ENCODE measurements around the gene TELO2.

TELO2 gene

DNA sequence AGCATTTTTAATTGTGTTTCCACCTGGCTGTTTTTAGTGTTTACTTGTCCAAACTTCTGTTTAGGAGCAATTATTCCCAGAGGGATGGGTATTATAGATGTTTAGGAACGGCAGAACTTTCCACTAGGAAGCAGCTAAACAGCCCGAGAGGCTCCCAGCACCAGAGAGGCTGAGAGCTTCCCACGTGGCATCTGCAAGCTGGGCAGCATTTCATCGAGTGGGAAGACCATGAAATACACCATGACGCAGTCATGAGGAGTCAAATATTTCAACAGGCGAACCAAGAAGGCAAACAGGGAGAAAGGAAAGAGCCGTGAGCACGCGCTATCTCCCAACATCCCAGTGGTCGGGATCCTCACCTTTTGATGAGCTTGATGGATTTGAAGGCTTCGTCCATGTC lies 64.4 kb downstream of the TELO2 start:
- intact Hi-C loops (cut with DNase I; ENCODE audit: low total_unique reads) = no loop called here
- Histone ChIP-seq H3K9me3 (no peaks in the 10 kb centered on the region), H3K27me3 (no peaks in the 10 kb centered on the region), H3K4me1 (no peaks in the 10 kb centered on the region), H3K4me3 (no peak overlapping the region), H3K36me3 (peaks cover 44 to 93% (median 86%) of the 10 kb centered on the region in 3 donors), H3K27ac (no peak overlapping the region)
- TF ChIP-seq CTCF (IDR thresholded peaks at IDR 0.05) = no peak
- no peak for DNase-seq

- no peak for TF ChIP-seq CTCF (IDR thresholded peaks at IDR 0.05)
- peaks cover 55 to 100% (median 83%) of the 10 kb centered on the region in 3 donors for H3K36me3 ChIP-seq
Observed at GRCh38 chr16:1559446-1559975, 66.4 kb downstream of the TELO2 start.

More at GRCh38 chr16:1559446-1559975, 66.4 kb downstream of the TELO2 start:
- Histone ChIP-seq H3K27ac (no peak overlapping the region), H3K9me3 (no peaks in the 10 kb centered on the region), H3K4me3 (no peak overlapping the region), H3K4me1 (no peaks in the 10 kb centered on the region), H3K27me3 (no peaks in the 10 kb centered on the region)
- intact Hi-C loops (cut with DNase I; ENCODE audit: low total_unique reads) = no loop called here
- no peak for DNase-seq
